ENCODE results near the gene EXO1.
A peak's percentile ranks its signal among the peaks of the same experiment; 100 is the strongest.
"Not testable (repeated sequence)": the region's sequence is repeated elsewhere in the genome, so short reads cannot be mapped to it uniquely, and the experiment has no call there.

EXO1 gene

DNA sequence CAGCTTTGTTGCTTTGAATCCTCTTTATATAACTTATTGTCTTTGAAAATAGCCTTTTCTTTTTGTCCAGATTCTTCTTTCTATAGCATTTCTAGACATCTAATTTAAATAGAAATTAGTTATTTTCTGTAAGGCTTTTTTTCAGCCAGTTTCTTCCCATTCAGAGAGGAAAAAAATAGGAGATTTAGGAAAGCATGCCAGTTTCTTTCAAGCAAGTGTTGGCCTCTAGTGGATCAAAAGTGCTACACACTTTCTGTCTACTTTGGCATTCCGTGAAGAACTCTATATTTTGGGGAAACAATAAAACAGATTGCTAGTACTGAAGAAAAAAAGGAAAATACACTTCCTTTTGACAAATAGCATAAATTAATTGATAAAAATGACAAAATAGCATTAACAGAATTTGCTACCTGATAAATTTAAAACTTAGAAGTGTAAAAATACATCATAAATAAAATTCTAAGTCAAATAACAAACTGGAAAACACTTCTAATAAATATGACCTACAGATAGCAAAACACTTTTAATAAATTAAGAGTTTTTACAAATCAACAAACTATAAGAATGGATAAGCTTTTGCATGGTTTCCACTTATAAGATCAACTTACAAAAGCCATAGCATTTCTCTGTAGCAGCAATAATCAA is 13.1 kb upstream of the EXO1 start:
- H3K27ac ChIP-seq = no peak overlapping the region

GRCh38 chr1:241836941-241837340 is 11.1 kb upstream of the EXO1 start:
- no peak overlapping the region for H3K4me3 ChIP-seq

More for the DNA sequence above, 13.1 kb upstream of the EXO1 start:
- H3K4me3 ChIP-seq = no peak overlapping the region

GRCh38 chr1:241837416-241837815 is 10.6 kb upstream of the EXO1 start:
- Histone ChIP-seq H3K4me3 (no peak overlapping the region), H3K27ac (no peak overlapping the region)

More at GRCh38 chr1:241836941-241837340, 11.1 kb upstream of the EXO1 start:
- H3K27ac ChIP-seq = no peak overlapping the region

DNA sequence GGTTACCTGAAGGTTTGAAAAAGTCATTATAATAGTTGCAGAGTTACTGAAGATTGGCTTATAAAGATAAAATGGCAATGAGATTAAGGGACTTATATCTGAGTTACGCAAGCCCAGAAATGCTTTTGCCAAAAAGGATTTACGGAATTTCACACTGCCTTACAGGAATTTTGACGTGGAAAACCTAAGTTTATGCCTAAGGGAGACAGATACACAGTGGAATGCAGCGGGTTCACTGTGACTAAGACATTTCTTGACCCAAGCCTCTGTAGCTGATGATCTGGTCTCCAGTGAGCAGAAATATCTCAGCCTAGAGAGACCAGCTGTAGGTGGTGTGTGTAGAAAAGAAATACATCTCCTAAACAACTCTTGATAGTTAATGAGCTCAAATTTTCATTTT is 10.1 kb upstream of the EXO1 start:
- Histone ChIP-seq H3K4me3 (no peak overlapping the region), H3K27ac (no peak overlapping the region)

DNA sequence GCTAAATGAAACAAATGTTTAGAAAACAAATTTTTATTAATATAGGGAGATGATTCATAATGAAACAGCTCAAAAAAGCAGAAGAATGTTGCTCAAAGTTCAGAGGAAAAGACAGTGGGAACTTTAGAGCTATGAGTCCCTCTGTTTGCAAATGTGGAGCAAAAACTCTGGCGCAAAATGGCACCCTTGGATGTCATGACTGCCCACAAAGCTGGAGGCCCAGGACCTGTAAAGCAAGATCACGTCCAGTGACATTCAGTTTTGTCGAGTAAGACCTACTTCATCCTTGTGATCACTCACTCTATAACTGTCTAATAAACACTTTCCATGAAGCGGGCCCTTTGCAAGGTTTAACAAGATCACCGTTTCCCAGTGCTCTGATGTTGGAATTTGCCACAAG is 9.1 kb upstream of the EXO1 start:
- H3K27ac ChIP-seq = no peak overlapping the region
- H3K4me3 ChIP-seq = no peak overlapping the region

- H3K4me3 ChIP-seq = no peak overlapping the region
- H3K27ac ChIP-seq = no peak overlapping the region
These were observed 8.5 kb upstream of the EXO1 start for GRCh38 chr1:241839369-241839979.

- no peak overlapping the region for H3K27ac ChIP-seq
These were observed 7.8 kb upstream of the EXO1 start for GRCh38 chr1:241840164-241840563.

GRCh38 chr1:241841691-241842090 is 6.3 kb upstream of the EXO1 start:
- H3K27ac ChIP-seq = no peak overlapping the region

More at GRCh38 chr1:241840164-241840563, 7.8 kb upstream of the EXO1 start:
- no peak overlapping the region for H3K4me3 ChIP-seq

GRCh38 chr1:241842565-241842964 is 5.4 kb upstream of the EXO1 start:
- Histone ChIP-seq H3K4me3 (no peak overlapping the region), H3K27ac (no peak overlapping the region)

More at GRCh38 chr1:241841691-241842090, 6.3 kb upstream of the EXO1 start:
- H3K4me3 ChIP-seq = no peak overlapping the region

- Histone ChIP-seq H3K4me3 (no peak overlapping the region), H3K27ac (no peak overlapping the region)
These were observed 3.4 kb upstream of the EXO1 start for GRCh38 chr1:241844593-241844992.

DNA sequence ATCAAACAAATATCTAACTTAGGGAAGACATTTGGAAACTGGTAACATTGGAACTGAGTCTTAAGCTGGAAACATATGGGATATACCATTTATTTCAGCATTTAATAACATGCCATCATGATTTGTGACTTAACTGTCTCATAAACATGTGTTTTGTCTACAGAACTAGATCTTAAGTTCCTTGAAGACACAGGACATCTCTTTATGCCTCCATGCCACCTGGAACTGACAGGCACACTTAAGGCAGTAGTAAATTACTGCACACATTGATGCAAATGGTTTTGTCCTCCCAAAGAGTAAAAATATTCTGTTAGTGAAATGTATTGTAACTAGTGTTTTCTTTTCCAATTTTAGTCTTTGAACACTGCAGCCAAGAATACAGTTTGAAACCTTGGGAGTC is 1.6 kb upstream of the EXO1 start:
- Histone ChIP-seq H3K4me3 (no peak overlapping the region), H3K27ac (no peak overlapping the region)

DNA sequence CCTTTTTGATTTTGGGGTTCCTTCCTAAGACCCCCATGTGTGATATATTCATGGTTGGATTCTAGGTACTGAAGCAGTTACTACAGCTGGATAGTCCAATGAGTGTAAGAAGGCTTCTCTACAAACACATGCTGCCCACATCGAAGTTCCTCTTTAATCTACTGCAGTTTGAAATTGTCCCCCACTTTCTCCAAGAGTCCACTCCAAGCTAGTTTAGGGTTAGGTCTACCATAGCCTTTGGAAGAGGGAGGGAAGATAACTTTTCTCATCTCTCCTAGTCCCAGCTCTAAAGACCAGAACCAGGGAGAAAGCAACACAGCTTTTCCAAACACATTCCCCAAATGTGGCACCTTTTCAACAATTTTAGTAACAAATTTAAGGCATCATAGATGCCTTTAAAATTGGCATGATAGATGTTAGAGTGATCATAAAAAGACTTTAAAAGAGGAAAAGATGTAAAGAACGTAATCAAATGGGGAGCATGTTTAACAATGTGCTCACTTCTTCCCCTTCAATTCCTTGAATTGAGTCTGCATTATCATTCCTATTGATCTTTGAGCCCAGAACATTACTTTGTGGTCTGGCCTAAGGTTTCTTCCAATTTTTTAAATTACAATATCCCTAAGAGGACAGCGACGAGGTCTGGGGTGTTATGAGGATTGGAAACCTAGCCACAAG is 1.0 kb upstream of the EXO1 start:
- H3K27ac ChIP-seq = peak overlapping the region in 12 of 21 experiments; percentile 90 to 100 (median 99)
- H3K4me3 ChIP-seq = peak overlapping the region in 5 of 7 experiments; percentile 54 to 88 (median 81)

GRCh38 chr1:241847540-241847795 is 536 bp upstream of the EXO1 start:
- Histone ChIP-seq H3K27ac (peak overlapping the region; percentile 85 to 100 (median 98)), H3K4me3 (peak overlapping the region; percentile 52 to 88 (median 73))

DNA sequence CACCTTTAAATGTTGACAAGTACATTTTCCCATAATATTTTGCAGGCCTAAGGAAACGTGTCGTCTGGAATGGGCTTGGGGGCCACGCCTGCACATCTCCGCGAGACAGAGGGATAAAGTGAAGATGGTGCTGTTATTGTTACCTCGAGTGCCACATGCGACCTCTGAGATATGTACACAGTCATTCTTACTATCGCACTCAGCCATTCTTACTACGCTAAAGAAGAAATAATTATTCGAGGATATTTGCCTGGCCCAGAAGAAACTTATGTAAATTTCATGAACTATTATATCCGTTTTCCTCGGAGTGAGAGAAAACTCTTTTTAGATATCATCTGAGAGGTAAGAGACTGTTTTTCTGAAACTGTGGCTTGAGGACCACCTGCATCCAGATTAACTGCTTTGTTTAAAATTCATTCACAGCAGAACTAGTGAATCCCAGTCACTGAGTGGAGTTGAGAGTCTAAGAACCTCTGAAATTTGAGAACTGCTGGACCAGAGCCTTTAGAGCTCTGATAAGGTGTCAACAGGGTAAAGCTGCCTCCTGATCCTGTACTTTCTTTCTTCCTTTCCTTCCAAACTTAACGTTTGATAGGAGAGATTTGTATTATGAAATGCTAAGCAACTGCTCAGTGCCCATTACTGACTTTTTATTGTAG is 811 bp downstream of the EXO1 start:
- Histone ChIP-seq H3K4me3 (peak overlapping the region; percentile 52 to 88 (median 73)), H3K27ac (peak overlapping the region in 1 of 21 experiments; percentile 100)

DNA sequence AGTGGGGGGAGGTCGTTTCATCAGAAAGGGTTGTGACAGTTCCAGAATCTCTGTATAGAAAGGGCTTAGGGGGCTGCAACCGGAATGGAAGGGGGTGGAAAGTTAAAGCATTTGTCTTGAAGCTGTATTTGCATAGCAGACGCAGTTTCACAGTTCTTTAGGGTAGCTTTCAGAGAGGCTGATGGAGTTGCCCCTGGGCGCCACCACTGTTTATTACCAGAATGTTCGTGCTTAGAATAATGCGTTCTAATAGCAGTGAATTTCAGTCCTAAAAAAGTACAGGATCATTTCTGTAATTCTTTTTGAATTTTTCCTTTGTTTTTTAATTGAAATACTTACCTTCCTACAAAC is 1.3 kb downstream of the EXO1 start:
- H3K4me3 ChIP-seq = peak overlapping the region in 1 of 7 experiments; percentile 54
- H3K27ac ChIP-seq = no peak overlapping the region

DNA sequence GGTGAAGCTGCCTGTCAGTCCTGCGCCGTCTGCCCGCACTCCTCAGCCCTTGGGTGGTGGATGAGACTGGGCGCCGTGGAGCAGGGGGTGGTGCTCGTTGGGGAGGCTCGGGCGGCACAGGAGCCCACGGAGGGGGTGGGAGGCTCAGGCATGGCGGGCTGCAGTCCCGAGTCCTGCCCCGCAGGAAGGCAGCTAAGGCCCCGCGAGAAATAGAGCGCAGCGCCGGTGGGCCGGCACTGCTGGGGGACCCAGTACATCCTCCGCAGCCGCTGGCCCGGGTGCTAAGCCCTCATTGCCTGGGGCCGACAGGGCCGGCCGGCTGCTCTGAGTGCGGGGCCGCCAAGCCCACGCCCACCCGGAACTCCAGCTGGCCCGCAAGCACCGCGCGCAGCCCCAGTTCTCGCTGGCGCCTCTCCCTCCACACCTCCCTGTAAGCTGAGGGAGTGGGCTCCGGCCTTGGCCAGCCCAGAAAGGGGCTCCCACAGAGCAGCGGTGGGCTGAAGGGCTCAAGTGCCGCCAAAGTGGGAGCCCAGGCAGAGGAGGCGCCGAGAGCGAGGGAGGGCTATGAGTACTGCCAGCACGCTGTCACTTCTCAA is 7.6 kb downstream of the EXO1 start:
- not testable (repeated sequence) for H3K27ac ChIP-seq, H3K4me3 ChIP-seq

DNA sequence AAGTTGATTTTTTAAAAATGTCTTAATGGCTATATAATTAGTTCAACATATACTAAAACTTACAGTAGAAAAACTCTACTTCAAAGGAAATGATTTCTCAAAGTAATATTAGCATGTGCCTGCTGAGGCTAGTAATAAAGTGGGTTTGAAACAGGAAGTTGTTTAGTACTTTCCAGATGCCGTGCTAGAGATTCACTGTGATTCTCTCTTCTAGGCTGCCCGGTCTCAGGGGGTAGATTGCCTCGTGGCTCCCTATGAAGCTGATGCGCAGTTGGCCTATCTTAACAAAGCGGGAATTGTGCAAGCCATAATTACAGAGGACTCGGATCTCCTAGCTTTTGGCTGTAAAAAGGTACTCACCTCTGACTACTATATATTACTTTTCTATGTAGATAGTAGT is 9.1 kb downstream of the EXO1 start:
- Histone ChIP-seq H3K4me3 (no peak overlapping the region), H3K27ac (no peak overlapping the region)

DNA sequence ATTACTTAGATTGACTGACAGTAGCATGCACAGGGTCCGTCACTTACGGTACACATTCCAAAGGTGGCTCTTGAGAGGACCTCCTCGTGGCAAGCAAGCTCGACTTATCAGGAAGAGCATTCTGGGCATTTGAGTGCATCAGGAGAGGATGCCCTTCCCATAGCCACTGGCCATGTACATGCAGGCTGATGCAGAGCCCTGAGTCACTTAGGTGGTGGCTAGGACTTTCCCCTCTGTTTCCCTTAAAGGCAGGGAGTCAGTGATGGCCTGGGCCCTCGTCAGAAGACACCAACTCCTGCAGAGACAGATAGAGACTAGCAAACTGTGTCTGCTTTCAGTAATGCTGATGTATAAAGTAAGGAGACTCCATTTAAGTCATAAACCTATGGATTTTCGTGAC is 12.9 kb downstream of the EXO1 start:
- Histone ChIP-seq H3K4me3 (no peak overlapping the region), H3K27ac (no peak overlapping the region)

- H3K27ac ChIP-seq = no peak overlapping the region
- no peak overlapping the region for H3K4me3 ChIP-seq
These were observed 21.0 kb downstream of the EXO1 start for GRCh38 chr1:241869022-241869421.

DNA sequence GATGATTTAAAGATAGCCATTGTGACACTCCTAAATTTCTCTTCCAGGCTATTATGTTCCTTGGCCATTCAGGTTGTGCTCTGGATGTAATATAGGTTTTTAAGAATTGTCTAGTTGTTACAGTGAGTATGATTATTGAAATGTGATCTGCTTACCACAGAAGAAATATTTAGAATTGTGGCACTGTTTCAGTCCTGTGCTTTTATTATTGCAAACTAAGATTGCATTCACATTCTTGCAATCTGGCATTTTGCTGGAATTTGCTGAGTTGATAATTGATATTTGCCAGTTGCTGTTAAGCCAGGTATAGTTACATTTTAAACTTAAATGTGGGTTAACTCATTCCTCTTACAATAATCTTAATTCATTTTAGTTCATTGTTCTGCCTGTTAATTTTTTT is 22.3 kb downstream of the EXO1 start:
- Histone ChIP-seq H3K4me3 (no peak overlapping the region), H3K27ac (no peak overlapping the region)

Measured in skin epidermis (tissue), 12 donors.